Skin of body (tissue), 3 donors: ENCODE data around the gene HES4. TPM values are rescaled to one million over a fixed set of nuclear protein-coding genes. Genes with fewer than 3 reads are reported as not detected.

ENCODE experiments used
- DNase-seq: peaks from one replicate; lab custom pipeline; 2025; lab: John Stamatoyannopoulos, UW
- small RNA-seq: library from RNA; depleted of rRNA; stranded (forward); fragments of <200 nt; gene quantifications from one replicate; pipeline ENCODE3, GENCODE V24; 2014; ENCODE audit warnings: low replicate concordance
- total RNA-seq: library from RNA; depleted of rRNA; stranded (reverse); fragments of >200 nt; gene quantifications from one replicate; pipeline ENCODE4 v1.2.3, GENCODE V29; 2014

Gene HES4
- total RNA-seq, 1 donor from 2014 or later: 12.5 TPM

DNA sequence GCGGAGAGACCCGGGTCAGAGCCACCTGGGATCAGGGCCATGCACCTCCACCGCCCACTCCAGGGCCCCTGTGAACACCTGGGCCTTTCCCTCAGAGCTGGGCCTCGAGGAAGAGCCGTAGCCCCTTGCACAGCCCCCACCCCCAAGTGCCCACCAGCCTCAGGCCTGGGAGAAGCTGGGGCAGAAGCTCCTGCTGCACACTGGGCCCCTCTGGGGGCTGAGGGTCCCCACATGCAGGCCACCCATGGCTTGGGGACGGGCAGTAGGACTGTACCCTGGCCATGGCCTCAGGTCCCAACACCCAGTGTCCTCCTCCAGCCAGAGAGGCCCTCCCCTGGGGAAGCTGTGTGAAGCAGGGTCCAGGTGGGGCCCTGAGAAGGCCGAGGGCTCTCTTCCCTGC, 47.3 kb downstream of the HES4 start:
- no peak for DNase-seq

DNA sequence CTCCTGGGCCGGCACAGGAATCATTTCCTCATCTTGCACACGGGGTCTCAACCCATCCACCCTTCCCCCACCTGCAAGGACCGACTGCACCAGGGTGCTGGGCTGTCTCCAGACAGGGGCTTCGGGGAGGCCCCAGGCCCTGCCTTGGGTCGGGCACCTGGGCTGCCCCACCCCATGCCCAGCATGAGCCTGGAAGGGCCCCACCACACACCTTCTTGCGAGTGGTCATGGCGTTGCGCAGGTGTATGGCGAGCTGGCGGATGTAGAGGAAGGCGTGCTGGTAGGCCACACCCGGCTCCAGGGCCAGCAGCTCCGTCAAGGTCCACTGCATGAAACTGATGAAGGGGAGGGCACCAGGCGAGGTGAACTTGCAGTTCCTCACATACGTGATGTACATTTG, 47.7 kb downstream of the HES4 start:
- no peak for DNase-seq

DNA sequence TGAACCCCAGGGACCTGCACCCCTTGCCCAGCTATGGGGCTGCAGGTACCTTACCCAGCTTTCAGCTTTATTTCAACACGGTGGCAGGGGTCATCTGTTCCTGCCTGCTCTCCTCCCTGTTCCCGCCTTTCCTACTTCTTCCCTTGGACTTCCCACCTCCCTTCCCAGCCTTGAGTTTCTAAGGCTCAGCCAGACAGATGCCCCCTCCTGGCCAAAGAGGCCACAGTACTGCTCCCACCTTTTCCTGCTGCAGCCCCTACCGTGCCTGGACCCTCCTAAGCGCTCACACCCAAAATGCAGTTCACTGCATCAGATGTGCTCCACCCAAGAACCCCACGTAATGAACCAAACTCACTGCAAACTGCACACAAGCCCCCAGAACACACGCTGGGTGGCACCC, 48.5 kb downstream of the HES4 start:
- DNase-seq: no peak

DNA sequence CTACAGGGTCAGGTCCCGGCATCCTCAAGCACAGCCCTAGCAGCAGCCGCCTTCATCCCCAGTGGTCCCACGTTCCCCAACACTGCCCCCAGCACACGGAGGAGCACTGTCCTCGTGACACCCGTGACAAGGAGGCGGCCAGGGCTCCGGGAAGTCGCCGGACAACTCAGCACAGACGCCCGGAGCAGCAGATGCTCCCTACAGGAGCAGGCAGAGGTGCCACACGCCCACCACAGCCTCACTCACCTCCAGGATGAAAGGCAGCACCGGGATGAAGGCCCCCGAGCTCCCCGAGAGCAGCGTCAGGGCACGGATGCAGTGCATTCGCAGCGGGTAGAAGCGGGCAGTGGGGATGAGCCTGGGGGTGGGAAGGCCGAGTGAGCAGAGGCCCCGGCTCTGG, 49.0 kb downstream of the HES4 start:
- no peak for DNase-seq

DNA sequence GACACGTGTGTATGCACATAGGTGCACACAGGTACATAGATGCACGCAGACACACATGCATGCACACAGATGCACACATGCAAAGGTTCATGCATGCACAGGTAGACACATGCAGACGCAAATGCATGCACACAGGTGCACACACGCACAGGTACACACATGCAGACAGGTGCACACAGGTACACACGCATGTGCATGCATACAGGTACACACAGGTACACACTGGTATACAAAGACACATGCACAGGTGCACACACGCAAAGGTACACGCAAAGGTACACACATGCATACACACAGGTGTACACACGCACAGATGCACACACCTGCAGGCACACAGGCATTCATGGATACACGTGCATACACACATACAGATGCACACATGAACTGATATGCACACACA, 49.6 kb downstream of the HES4 start:
- no peak for DNase-seq

Small RNA genes lying within 50 kb of the gene (small RNA-seq; reads per million reads assigned to genes)
- not detected for gene AL645608.3

Other genes starting within 250 kb of the HES4 start
- 4.9 TPM for gene SAMD11, start 76.2 kb downstream of the HES4 start, total RNA-seq
- 35.9 TPM for gene NOC2L, start 40.8 kb downstream of the HES4 start, total RNA-seq
- gene KLHL17, start 39.5 kb downstream of the HES4 start, total RNA-seq: 3.9 TPM
- gene PLEKHN1, start 33.6 kb downstream of the HES4 start, total RNA-seq: 1.9 TPM
- 0.99 TPM for gene PERM1, start 18.0 kb downstream of the HES4 start, total RNA-seq
- gene ISG15, start 13.4 kb upstream of the HES4 start, total RNA-seq: 13.7 TPM
- gene AGRN, start 20.0 kb upstream of the HES4 start, total RNA-seq: 39.8 TPM
- 0.69 TPM for gene RNF223, start 74.2 kb upstream of the HES4 start, total RNA-seq
- 6.9 TPM for gene C1orf159, start 116.0 kb upstream of the HES4 start, total RNA-seq
- 0.39 TPM for gene TTLL10, start 173.8 kb upstream of the HES4 start, total RNA-seq
- 1.9 TPM for gene TNFRSF18, start 206.5 kb upstream of the HES4 start, total RNA-seq
- 0.39 TPM for gene TNFRSF4, start 214.1 kb upstream of the HES4 start, total RNA-seq
- gene SDF4, start 231.9 kb upstream of the HES4 start, total RNA-seq: 40.8 TPM
- gene B3GALT6, start 232.1 kb upstream of the HES4 start, total RNA-seq: 7.0 TPM
- gene C1QTNF12, start 246.6 kb upstream of the HES4 start, total RNA-seq: 2.5 TPM